GM23248 (cell line): ENCODE results near the gene RPL3. TPM values are rescaled to one million over a fixed set of nuclear protein-coding genes. Genes with fewer than 3 reads are reported as not detected.
A peak's percentile ranks its signal among the peaks of the same experiment; 100 is the strongest.

ENCODE experiments used
- DNase-seq: peaks from one replicate; pipeline ENCODE4 v3.0.0-alpha.2; 2015
- H2AFZ ChIP-seq: fragments of 200-600 bp; sonication (generic); 2 replicates; pipeline ENCODE4 v1.6.1; 2016; ENCODE audit warnings: antibody characterized with exemption
- H3F3A ChIP-seq: fragments of 200-600 bp; sonication (generic); 2 replicates; pipeline ENCODE4 v1.6.1; 2016; ENCODE audit warnings: mild to moderate bottlenecking, antibody characterized with exemption, mixed run types; ENCODE audit not compliant: insufficient read depth
- H3K27ac ChIP-seq: fragments of 200-600 bp; sonication (generic); 2 replicates; pipeline ENCODE4 v1.5.1; 2016; ENCODE audit warnings: mild to moderate bottlenecking
- H3K27me3 ChIP-seq: fragments of 200-600 bp; sonication (generic); replicated peaks from 2 replicates; pipeline ENCODE4 v1.6.1; 2016; ENCODE audit warnings: mild to moderate bottlenecking; ENCODE audit not compliant: insufficient read depth
- H3K36me3 ChIP-seq: fragments of 200-600 bp; sonication (generic); 2 replicates; pipeline ENCODE4 v1.6.1; 2016; ENCODE audit warnings: low read depth, mild to moderate bottlenecking
- H3K4me1 ChIP-seq: fragments of 200-600 bp; sonication (generic); 2 replicates; pipeline ENCODE4 v1.6.1; 2016; ENCODE audit warnings: mild to moderate bottlenecking; ENCODE audit not compliant: insufficient read depth
- H3K4me2 ChIP-seq: fragments of 200-600 bp; sonication (generic); one replicate; pipeline ENCODE4 v1.6.1; 2016; ENCODE audit warnings: mild to moderate bottlenecking; ENCODE audit not compliant: unreplicated experiment
- H3K4me3 ChIP-seq: fragments of 200-600 bp; sonication (generic); 2 replicates; pipeline ENCODE4 v1.5.1; 2016; ENCODE audit warnings: mild to moderate bottlenecking
- H3K79me2 ChIP-seq: fragments of 200-600 bp; sonication (generic); 2 replicates; pipeline ENCODE4 v1.6.1; 2016; ENCODE audit warnings: mild to moderate bottlenecking; ENCODE audit not compliant: insufficient read depth
- H3K9ac ChIP-seq: fragments of 200-600 bp; sonication (generic); 2 replicates; pipeline ENCODE4 v1.6.1; 2016; ENCODE audit warnings: mild to moderate bottlenecking
- H3K9me2 ChIP-seq: fragments of 200-600 bp; sonication (generic); 2 replicates; pipeline ENCODE4 v1.6.1; 2016; ENCODE audit warnings: mixed run types, mild to moderate bottlenecking, moderate library complexity; ENCODE audit not compliant: insufficient read depth
- H3K9me3 ChIP-seq: fragments of 200-600 bp; sonication (generic); one replicate; pipeline ENCODE4 v1.6.1; 2017; ENCODE audit warnings: low read depth
- H4K20me1 ChIP-seq: fragments of 200-600 bp; sonication (generic); 2 replicates; pipeline ENCODE4 v1.6.0; 2016; ENCODE audit not compliant: insufficient read depth
- EZH2 ChIP-seq: fragments of 200-600 bp; sonication (generic); IDR thresholded peaks from 2 replicates; pipeline ENCODE4 v1.6.1; 2018; ENCODE audit warnings: antibody characterized with exemption, mild to moderate bottlenecking; ENCODE audit not compliant: insufficient read depth, poor library complexity, severe bottlenecking
- EZH2phosphoT487 ChIP-seq: fragments of 200-600 bp; sonication (generic); IDR thresholded peaks from 2 replicates; pipeline ENCODE4 v1.6.1; 2018; ENCODE audit warnings: antibody characterized with exemption, moderate library complexity, mild to moderate bottlenecking, low read depth; ENCODE audit not compliant: insufficient read depth
- WGBS, 2 experiments: methylation state at CpG; one replicate each; pipeline ENCODE4 v1.1.6; 2015 to 2017; ENCODE audit warnings: low lambda C conversion rate in 2 of 2, low coverage in 1 of 2; ENCODE audit errors: missing lambda C conversion rate in 2 of 2; 5-methylcytosine and 5-hydroxymethylcytosine counted together
- in situ Hi-C: fragments of 300-500 bp; cut with MboI; formaldehyde crosslinking; loops from 2 replicates; pipeline ENCODE4 v1.15.0; 2020
- polyA plus RNA-seq: library from polyadenylated mRNA; unstranded; fragments of >200 nt; fragmentation: Nextera tagmentation; extraction: Ambion mirVana; gene quantifications from 2 replicates; pipeline ENCODE4 v1.2.1, GENCODE V29; 2016
- total RNA-seq: library from RNA; depleted of rRNA; stranded (reverse); fragments of >200 nt; shearing (Covaris generic); gene quantifications from 2 replicates; pipeline ENCODE4 v1.2.3, GENCODE V29; 2014

Gene RPL3
- total and polyA plus RNA-seq, 2 experiments from 2014 or later, result 920 to 2,353 TPM

DNA sequence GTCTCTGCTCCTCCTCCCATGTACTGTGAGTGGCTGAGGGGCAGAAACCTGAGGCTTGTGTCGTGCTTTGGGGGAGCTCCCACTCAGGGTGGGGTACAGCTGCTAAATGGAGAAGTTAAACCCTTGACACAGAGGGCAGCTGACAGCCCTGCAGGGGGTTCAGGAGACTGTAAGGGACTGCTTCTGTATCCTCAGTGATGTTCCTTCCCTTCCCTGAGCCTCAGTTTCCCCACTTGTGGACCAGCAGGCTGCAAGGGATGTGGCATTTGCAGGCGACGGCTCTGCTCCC, 46.0 kb upstream of the RPL3 start:
- Histone ChIP-seq H3K9ac (no peak overlapping the region), H4K20me1 (no peaks in the 10 kb centered on the region), H3K9me3 (no peaks in the 10 kb centered on the region), H3K4me3 (no peak overlapping the region), H3K79me2 (no peaks in the 10 kb centered on the region), H3F3A (no peaks in the 10 kb centered on the region), H3K4me1 (no peaks in the 10 kb centered on the region), H3K9me2 (no peaks in the 10 kb centered on the region), H3K27ac (no peak overlapping the region), H3K27me3 (no peaks in the 10 kb centered on the region), H2AFZ (no peak overlapping the region), H3K4me2 (no peak overlapping the region), H3K36me3 (no peaks in the 10 kb centered on the region)
- TF ChIP-seq EZH2phosphoT487, result no peak
- no peak for TF ChIP-seq EZH2
- DNase-seq, result no peak
- 76 to 81% methylated on average over 3 of the region's 3 CpGs for WGBS, 2 experiments
- in situ Hi-C loops, result no loop called here

DNA sequence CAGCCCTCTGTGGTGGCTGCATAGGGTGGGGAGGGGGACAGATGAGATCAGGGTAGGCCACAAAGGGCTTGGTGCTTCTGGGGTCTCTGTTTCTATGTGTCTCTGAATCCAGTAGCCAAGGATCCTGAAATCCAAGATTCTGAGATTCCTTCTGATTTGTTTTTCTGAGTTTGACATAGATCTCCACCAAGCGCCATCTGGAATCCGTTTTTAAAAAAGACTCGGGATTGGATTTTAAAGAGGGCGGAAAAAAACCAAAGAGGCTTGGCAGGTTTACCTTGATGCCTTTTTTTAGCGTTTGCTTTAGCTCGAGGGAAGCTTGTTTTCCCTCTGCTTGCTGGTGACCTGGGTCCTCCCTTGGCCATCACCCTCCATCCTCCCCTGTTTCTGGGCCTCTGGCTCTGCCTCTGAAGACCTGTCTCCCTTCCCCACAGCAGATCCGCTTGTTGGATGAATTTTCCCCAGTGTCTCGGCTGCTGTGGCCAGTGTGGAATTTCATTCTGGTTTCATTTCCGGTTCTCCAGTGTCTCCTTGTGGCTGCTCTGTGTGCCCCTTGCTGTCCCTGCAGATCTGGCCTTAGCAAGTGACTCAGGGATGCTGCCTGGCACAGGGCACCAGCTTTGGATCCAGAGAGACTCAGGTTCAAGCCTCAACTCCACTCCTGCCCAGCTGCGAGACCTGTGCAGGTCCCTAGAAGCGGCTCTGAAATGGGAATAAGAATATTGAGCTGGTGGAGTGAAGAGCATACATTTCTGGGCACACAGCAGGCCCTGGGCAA, 45.5 kb upstream of the RPL3 start:
- H3K27ac ChIP-seq, result no peak overlapping the region
- no peak overlapping the region for H3K4me3 ChIP-seq
- in situ Hi-C loops, result no loop called here
- no peaks in the 10 kb centered on the region for H3K9me3 ChIP-seq
- H3F3A ChIP-seq, result no peaks in the 10 kb centered on the region
- no peak for TF ChIP-seq EZH2phosphoT487
- TF ChIP-seq EZH2, result no peak
- DNase-seq, result peak; percentile 38
- 53 to 58% methylated on average over 11 of the region's 11 CpGs for WGBS, 2 experiments
- H3K79me2 ChIP-seq, result no peaks in the 10 kb centered on the region
- H2AFZ ChIP-seq, result 0 out of 2 replicates have a peak overlapping the region, but pooled peaks have one; percentile 25
- no peaks in the 10 kb centered on the region for H3K27me3 ChIP-seq
- no peaks in the 10 kb centered on the region for H3K9me2 ChIP-seq
- H3K36me3 ChIP-seq, result no peaks in the 10 kb centered on the region
- H4K20me1 ChIP-seq, result no peaks in the 10 kb centered on the region
- no peaks in the 10 kb centered on the region for H3K4me1 ChIP-seq
- H3K9ac ChIP-seq, result no peak overlapping the region; the same call in 1 of the 2 replicates
- no peak overlapping the region for H3K4me2 ChIP-seq

DNA sequence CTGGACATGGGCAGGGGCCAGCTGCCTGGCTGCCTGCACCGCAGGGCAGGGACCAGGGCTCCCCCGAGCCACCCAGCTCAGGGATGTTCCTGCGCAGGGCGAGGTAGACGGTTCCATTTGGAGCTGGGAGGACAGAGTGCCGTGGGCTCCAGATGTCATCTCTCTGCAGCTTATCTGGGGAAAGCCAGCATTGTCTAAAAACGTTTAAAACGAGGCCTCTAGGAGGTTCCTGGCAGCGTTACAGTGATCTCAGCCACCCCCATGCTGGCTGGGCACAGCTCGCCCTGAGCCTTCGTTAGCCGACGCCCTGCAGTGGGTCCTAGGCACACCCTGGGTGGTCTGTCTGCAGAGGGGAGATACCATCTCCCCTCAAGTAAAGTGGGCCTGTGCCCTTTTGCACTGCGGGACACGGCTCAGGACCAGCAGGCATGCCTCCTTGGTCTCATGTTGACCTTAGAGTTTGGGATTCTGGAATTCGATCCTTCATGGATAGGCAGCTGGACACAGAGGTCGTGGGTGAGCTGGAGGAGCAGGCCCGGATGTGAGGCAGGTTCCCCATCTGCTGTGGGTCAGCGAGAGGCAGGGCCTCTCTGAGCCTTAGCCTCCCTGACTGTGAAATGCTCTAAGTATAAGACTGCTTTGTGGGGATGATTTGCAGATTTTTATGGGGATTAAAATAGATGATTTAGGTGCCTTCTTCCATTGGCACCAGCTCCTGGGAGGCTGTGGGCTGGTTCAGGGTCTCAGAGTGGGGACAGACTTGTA, 44.5 kb upstream of the RPL3 start:
- DNase-seq, result peak; percentile 31
- H2AFZ ChIP-seq, result no peak overlapping the region

DNA sequence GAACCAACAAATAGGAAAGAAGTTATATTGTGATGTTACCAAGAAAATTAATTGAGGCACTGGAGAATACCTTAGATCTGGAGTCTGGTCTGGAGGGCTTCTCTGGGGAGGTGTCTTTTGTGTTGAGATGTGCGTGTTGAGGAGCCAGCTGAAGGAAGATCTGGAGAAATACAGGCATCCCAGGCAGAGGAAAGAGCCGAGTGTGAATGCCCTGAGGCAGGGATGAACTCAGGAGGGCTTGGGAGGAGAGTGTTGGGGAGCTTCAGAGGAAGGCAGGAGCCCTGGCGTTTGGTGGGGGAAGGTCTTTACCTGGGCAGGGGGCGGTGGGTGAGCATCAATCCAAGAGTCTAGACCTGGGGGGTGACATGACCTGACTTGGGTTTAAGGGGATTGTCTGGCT, 43.5 kb upstream of the RPL3 start:
- TF ChIP-seq EZH2phosphoT487, result no peak
- no peak for TF ChIP-seq EZH2
- H3F3A ChIP-seq, result no peaks in the 10 kb centered on the region
- no peaks in the 10 kb centered on the region for H3K9me3 ChIP-seq
- no peak overlapping the region for H2AFZ ChIP-seq
- H4K20me1 ChIP-seq, result no peaks in the 10 kb centered on the region
- no peak overlapping the region for H3K4me3 ChIP-seq
- H3K79me2 ChIP-seq, result no peaks in the 10 kb centered on the region
- H3K27me3 ChIP-seq, result no peaks in the 10 kb centered on the region
- no peaks in the 10 kb centered on the region for H3K36me3 ChIP-seq
- 77 to 78% methylated on average over 3 to 4 of the region's 4 CpGs for WGBS, 2 experiments
- no peaks in the 10 kb centered on the region for H3K9me2 ChIP-seq
- H3K4me1 ChIP-seq, result no peaks in the 10 kb centered on the region
- no peak overlapping the region for H3K27ac ChIP-seq
- in situ Hi-C loops, result no loop called here
- H3K4me2 ChIP-seq, result no peak overlapping the region
- no peak overlapping the region for H3K9ac ChIP-seq
- no peak for DNase-seq

More for the DNA sequence above, 44.5 kb upstream of the RPL3 start:
- no peaks in the 10 kb centered on the region for H3K36me3 ChIP-seq
- no peaks in the 10 kb centered on the region for H3K4me1 ChIP-seq
- H3K79me2 ChIP-seq, result no peaks in the 10 kb centered on the region
- TF ChIP-seq EZH2phosphoT487, result no peak
- TF ChIP-seq EZH2, result no peak
- H3K9me3 ChIP-seq, result no peaks in the 10 kb centered on the region
- no peaks in the 10 kb centered on the region for H3F3A ChIP-seq
- H3K9ac ChIP-seq, result no peak overlapping the region
- H3K9me2 ChIP-seq, result no peaks in the 10 kb centered on the region
- no peak overlapping the region for H3K4me3 ChIP-seq
- 40 to 43% methylated on average over 19 of the region's 19 CpGs for WGBS, 2 experiments
- no peak overlapping the region for H3K27ac ChIP-seq
- no peaks in the 10 kb centered on the region for H3K27me3 ChIP-seq
- H3K4me2 ChIP-seq, result no peak overlapping the region
- no peaks in the 10 kb centered on the region for H4K20me1 ChIP-seq
- in situ Hi-C loops, result no loop called here
